Neuron (in vitro differentiated cells): ENCODE results near the gene ZDHHC16.
"Not testable (repeated sequence)": the region's sequence is repeated elsewhere in the genome, so short reads cannot be mapped to it uniquely, and the experiment has no call there.

Source experiments
- H2AFZ ChIP-seq: one replicate; pipeline ENCODE4 v1.6.1; 2013; ENCODE audit warnings: low read depth, mild to moderate bottlenecking, inconsistent platforms, low read length, moderate library complexity
- H3K27me3 ChIP-seq: one replicate; pipeline ENCODE4 v1.6.1; 2013; ENCODE audit warnings: low read length; ENCODE audit not compliant: insufficient read depth
- H3K36me3 ChIP-seq: one replicate; pipeline ENCODE4 v1.6.1; 2013; ENCODE audit warnings: low read length; ENCODE audit not compliant: insufficient read depth
- H3K4me1 ChIP-seq: one replicate; pipeline ENCODE4 v1.6.1; 2013; ENCODE audit warnings: low read length; ENCODE audit not compliant: insufficient read depth
- H3K4me3 ChIP-seq: 2 replicates; pipeline ENCODE4 v1.5.1; 2013; ENCODE audit warnings: mild to moderate bottlenecking, low read length, moderate library complexity
- H3K9me3 ChIP-seq: one replicate; pipeline ENCODE4 v1.6.1; 2013; ENCODE audit warnings: low read length

Gene ZDHHC16

DNA sequence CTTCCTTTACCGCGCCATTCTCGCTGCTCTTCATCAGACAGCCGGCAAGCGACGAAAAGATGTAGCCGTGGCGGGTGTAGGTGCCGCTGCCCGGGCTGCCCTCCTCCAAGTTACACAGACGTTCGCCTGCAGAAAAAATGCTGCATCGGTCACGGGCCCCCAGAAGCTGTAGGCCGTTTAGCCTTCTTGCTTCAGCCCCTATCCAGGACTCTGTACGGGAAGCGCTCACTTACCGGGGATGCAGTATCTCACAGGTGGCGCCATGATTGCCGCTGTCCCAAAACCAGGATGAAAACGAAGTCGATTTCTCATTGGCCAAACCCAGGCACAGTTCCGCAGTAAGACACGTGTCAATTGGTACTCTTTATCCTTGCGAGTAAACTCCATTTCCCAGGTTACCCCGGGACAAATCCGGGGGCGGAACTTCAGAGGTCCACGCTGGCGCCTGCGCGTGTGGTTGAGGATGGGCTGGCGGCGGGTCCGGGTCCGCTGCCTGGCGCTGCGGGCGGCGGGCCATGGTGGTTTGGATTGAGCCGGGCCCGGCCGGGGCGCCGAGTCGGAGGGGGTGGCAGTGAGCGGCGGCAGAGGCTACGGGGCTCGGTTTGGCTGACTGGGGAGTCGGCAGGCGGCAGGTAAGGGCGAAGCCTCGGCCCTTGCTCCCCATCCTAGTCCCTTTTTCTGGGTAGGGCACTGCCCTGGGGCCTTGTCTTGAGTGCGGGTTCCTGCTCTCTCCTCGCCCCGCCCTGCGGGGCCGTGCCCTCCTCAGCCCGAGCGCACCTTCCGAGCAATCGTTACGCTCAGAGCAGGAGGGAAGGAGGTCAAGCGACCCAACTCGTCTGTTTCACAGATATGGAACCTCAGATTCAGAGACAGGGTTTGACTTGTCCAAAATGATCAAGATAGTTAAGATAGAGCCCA is at the start of gene ZDHHC16, which contains the start of gene EXOSC1:
Gene ZDHHC16, plus strand, starts transcription at position 454 of the 918 bp plus-strand sequence. CDS start 5,501 bp downstream, outside the sequence.
Gene EXOSC1, minus strand, starts transcription at position 285 of the 918 bp plus-strand sequence. Its CDS starts 21 bp downstream, at position 264.
- no peaks in the 10 kb centered on the region for H3K27me3 ChIP-seq
- peaks cover 14% of the 10 kb centered on the region for H3K36me3 ChIP-seq
- H3K4me3 ChIP-seq = peak within 1 kb of the TSS; percentile 82
- H3K9me3 ChIP-seq = no peaks in the 10 kb centered on the region
- H2AFZ ChIP-seq = peak within 1 kb of the TSS; percentile 69
- H3K4me1 ChIP-seq = peaks cover 22% of the 10 kb centered on the region

DNA sequence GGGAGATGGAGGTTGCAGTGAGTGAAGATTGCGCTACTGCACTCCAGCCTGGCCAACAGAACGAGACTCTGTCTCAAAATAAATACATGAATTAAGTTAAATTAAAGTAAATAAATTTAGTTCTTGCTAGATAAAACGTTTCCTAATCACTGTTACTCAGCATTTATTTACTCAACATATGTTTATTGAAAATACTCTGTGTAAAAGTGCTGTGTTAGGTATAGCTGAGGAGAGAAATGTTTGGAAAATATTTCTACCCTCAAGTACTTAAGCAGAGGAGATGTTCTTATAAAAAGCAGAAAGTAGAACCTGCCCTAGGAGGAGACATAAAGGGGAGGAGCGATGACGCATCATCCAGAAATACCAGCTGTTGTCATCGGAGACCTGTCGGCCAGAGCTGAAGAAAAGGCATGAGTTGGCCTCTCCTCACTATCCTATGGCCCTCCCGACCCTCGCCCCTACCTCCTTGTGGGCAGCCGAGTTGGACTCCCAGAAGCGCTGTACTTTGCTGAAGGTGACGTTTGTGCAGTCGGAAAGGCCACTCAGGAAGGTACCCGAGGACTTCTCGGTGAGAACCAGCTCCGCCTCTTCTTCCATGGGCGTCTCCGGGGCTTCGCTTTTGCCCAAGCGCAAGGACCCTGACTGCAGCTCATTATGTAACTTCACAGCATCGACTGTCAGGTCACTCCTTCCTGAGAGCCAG is 46.0 kb upstream of the ZDHHC16 start:
- Histone ChIP-seq H3K36me3 (peaks cover 14% of the 10 kb centered on the region), H3K4me1 (peaks cover 8% of the 10 kb centered on the region), H3K4me3 (peak overlapping the region; percentile 77), H3K9me3 (no peaks in the 10 kb centered on the region), H3K27me3 (no peaks in the 10 kb centered on the region), H2AFZ (peak overlapping the region; percentile 74)

DNA sequence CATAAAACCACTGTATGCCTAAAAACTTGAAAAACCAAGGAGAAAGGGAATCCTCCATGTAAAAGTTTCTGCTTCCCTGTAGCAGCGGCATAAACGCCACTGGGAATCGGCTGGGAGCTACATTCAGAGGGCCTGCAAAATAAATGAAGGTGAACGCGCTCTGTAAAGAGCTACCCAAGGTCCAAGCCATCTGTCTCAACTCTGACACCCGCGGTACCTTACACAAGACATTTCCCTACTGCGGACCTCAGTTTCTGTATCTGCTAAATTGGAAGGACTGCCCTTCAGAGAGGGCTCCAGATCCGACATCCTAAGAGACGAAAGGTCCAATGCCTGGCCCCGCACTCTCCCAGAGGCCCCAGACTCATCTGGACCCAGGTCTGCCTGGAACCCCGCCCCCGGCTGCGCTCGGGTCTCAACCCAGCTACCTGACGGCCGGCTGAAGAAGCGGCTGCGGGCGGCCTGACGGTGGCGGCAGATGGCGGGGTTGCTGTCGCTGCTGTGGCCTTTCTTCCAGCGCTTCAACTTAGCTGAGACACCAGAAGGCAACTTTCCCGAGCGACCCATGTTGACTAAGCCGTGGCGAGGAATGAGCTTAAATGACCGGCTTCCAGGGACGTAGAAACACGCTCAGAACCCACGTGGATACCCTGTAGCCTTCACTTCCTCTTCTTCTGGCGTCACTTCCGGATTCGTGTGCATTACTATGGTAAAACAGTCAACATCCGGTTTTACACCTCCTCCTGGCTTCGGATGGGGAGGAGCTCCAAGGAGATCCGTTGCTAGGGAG is 45.1 kb upstream of the ZDHHC16 start, which contains the start of gene RRP12:
Gene RRP12, minus strand, starts transcription at position 676 of the 790 bp plus-strand sequence. Its CDS starts 109 bp downstream, at position 567.
- no peaks in the 10 kb centered on the region for H3K9me3 ChIP-seq
- peak within 1 kb of the TSS; percentile 77 for H3K4me3 ChIP-seq
- peaks cover 8% of the 10 kb centered on the region for H3K4me1 ChIP-seq
- peaks cover 11% of the 10 kb centered on the region for H3K36me3 ChIP-seq
- H2AFZ ChIP-seq = peak within 1 kb of the TSS; percentile 74
- H3K27me3 ChIP-seq = no peaks in the 10 kb centered on the region

DNA sequence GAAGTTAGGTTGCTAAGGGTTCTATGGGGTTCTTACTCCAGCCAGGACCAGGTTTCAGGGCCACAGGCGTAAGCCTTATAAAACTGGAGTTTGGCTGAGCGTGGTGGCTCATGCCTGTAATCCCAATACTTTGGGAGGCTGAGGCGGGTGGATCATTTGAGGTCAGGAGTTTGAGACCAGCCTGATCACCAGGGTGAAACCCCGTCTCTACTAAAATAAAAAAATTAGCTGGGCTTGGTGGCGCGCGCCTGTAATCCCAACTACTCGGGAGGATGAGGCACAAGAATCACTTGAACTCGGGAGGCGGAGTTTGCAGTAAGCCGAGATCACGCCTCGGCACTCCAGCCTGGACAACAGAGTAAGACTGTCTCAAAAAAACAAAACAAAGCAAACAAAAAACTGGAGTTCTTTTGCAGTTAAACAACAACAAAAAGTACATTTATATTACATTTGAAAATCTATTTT is 44.5 kb upstream of the ZDHHC16 start:
- peak overlapping the region; percentile 74 for H2AFZ ChIP-seq
- peaks cover 8% of the 10 kb centered on the region for H3K4me1 ChIP-seq
- no peaks in the 10 kb centered on the region for H3K9me3 ChIP-seq
- H3K27me3 ChIP-seq = no peaks in the 10 kb centered on the region
- H3K36me3 ChIP-seq = peaks cover 5% of the 10 kb centered on the region
- H3K4me3 ChIP-seq = peak overlapping the region; percentile 77

DNA sequence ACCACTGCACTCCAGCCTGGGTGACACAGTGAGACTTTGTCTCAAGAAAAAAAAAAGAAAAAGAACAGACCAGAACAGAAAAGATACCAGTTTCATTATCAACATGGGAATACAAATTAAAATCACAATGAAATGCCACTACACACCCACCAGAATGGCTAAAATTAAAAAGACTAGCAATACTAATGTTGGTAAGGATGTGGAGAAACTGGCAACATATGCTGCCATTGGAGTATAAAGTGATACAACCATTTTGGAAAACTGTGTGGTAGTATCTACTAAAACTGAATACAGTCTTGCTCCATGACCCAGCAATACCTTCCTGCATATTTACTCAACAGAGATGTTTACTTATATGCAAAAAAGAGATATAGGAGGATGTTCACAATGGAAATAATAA is 41.9 kb upstream of the ZDHHC16 start:
- Histone ChIP-seq H3K9me3 (no peaks in the 10 kb centered on the region), H3K36me3 (no peaks in the 10 kb centered on the region), H3K4me3 (no peak overlapping the region), H3K4me1 (peaks cover 8% of the 10 kb centered on the region), H3K27me3 (no peaks in the 10 kb centered on the region), H2AFZ (no peak overlapping the region)

DNA sequence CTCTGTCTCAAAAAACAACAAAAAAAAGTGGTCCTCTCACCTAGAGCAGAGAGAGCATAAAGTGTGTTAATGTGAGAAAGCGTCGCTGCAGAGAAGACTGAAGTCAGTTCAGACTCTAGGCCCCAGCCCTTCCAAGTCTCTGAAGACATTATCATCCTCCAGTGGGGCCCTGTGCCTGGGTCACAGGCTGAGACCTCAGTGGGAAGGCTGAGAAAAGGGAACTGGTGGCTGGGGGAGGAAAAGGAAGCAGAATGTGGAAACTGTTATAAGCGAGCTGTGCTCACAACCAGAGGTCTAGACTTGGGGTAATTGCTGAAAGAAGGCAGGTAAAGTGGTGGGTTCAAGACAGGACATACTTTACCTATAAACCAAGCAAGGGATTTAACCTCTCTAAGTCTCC is 39.9 kb upstream of the ZDHHC16 start:
- Histone ChIP-seq H3K4me3 (no peak overlapping the region), H3K4me1 (no peaks in the 10 kb centered on the region), H3K36me3 (no peaks in the 10 kb centered on the region), H2AFZ (no peak overlapping the region), H3K27me3 (no peaks in the 10 kb centered on the region), H3K9me3 (no peaks in the 10 kb centered on the region)

DNA sequence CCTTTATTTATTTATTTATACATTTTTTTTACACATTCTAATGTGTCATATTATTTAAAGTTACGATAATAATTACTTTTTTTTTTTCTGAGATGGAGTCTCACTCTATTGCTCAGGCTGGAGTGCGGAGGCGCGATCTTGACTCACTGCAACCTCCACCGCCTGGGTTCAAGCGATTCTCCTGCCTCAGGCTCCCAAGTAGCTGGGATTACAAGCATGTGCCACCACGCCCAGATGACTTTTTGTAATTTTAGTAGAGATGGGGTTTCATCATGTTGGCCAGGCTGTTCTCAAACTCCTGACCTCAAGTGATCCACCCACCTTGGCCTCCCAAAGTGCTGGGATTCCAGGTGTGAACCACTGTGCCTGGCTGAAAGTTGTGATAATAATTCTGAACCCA is 39.5 kb upstream of the ZDHHC16 start:
- H2AFZ ChIP-seq, H3K9me3 ChIP-seq, H3K27me3 ChIP-seq, H3K4me3 ChIP-seq, H3K4me1 ChIP-seq, H3K36me3 ChIP-seq: not testable (repeated sequence)

DNA sequence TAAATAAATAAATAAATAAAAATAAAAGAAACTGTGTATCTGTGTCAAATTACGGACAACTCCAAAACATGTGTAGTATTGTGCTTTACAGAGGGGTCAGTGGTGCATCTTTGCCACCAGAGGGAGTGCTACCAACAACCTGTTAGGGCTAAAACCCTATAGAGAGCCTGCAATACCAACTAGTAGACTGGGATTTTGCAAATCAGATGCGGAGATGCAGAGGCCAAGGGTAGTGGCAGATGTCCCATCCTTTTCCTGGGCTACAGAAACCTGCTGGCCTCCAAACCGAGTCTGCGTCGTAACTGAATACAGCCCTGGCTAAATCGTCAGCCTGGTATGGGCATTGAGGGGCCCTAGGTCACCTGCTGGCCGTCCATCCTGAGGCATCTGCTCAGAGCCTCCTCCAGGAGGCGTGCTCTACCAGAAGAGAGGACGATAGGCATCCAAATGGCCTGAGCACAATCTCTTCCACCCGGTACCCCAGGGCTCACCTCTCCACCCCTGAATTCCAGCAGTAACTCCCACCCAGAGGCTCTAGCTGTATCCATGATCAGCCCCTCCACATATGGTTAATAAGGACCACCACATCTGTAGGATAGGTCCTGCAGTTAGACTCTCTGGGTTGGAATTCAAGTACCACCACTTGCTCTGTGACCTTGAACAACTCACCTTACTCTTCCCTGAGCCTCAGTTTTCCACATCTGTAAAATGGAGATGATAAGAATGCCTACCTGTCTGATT is 38.6 kb upstream of the ZDHHC16 start:
- no peaks in the 10 kb centered on the region for H3K27me3 ChIP-seq
- no peak overlapping the region for H2AFZ ChIP-seq
- peak overlapping the region; percentile 22 for H3K4me3 ChIP-seq
- H3K36me3 ChIP-seq = no peaks in the 10 kb centered on the region
- no peaks in the 10 kb centered on the region for H3K9me3 ChIP-seq
- H3K4me1 ChIP-seq = no peaks in the 10 kb centered on the region

DNA sequence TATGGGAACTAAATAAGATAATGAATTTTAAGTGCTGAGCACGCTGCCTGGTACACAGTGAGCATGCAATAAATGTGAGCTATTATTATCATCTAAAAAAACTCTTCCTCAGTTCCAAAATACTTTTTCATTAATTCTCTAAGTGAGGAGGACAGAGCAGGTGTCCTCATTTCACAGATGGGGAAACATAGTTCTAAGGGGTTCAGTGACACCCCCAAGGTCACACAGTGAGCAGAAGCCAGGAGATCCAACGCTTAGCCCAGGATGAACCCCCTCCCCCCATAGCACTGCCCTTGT is 38.1 kb upstream of the ZDHHC16 start:
- Histone ChIP-seq H3K36me3 (no peaks in the 10 kb centered on the region), H3K9me3 (no peaks in the 10 kb centered on the region), H3K4me1 (no peaks in the 10 kb centered on the region), H3K4me3 (no peak overlapping the region), H3K27me3 (no peaks in the 10 kb centered on the region), H2AFZ (no peak overlapping the region)

DNA sequence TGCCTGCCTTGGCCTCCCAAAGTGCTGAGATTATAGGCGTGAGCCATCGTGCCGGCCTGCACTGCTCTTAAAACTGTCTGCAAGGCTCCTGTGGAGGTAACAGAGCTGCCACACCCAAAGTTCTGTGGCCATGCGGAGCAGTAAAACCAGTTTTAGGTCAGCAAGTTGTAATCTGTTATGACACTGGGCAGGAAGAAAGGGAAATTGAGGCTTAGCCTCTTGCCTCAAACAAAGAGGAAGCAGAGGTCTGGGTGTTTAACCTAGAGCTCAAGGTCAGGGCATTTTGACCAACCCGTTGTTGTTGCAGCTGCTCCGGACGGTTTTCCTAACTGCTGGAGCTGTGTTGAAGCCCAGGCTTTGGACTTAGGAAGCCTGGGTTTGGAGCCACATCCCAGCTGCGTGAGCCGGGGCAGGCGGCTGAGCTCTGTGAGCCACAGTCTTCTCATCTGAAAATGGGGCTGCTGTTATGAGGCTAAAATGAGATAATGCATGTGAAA is 37.4 kb upstream of the ZDHHC16 start:
- H3K4me3 ChIP-seq = no peak overlapping the region
- no peaks in the 10 kb centered on the region for H3K9me3 ChIP-seq

DNA sequence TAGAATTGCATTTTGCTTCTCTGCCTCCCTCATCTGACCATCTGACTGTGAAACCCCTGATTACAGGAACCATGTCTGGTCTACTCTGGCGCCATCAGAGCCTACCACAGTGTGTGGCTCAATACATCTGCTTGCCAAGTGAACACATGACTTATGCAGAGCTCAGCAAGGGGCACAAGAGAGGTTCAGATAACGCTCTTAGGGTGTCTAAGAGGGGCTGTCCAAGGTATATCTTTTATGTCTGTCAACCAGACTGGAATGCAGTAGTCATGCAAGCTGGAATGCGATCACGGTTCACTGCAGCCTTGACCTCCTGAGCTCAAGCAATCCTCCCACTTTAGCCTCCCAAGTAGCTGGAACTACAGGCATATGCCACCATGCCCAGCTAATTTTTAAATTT is 34.6 kb upstream of the ZDHHC16 start:
- H3K4me1 ChIP-seq = peaks cover 8% of the 10 kb centered on the region
- no peaks in the 10 kb centered on the region for H3K36me3 ChIP-seq
- H2AFZ ChIP-seq = no peak overlapping the region
- no peaks in the 10 kb centered on the region for H3K27me3 ChIP-seq
- H3K9me3 ChIP-seq = no peaks in the 10 kb centered on the region
- H3K4me3 ChIP-seq = no peak overlapping the region

More for the DNA sequence above, 37.4 kb upstream of the ZDHHC16 start:
- peaks cover under 1% of the 10 kb centered on the region for H3K4me1 ChIP-seq
- no peak overlapping the region for H2AFZ ChIP-seq
- no peaks in the 10 kb centered on the region for H3K36me3 ChIP-seq
- no peaks in the 10 kb centered on the region for H3K27me3 ChIP-seq

DNA sequence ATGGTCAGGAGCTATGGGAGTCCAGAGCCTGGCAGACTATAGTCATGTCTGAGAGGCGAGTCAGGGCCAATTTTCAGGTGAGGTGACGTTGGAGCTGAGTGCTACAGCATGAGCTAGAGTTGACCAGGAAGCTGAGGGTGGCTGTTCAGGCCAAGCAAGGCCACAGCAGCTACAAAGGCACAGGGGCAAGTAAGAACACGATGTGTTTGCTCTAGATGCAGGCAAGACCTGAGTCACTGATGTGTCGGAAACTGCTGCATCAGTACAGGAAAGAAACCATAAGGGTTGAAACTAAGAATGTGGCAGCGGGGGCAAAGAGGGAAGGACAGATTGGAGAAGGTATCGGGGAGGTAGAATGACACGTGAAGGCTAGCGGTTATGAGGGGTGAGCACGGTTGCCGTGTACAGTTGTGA is 33.1 kb upstream of the ZDHHC16 start:
- no peaks in the 10 kb centered on the region for H3K36me3 ChIP-seq
- H2AFZ ChIP-seq = no peak overlapping the region
- H3K4me1 ChIP-seq = peaks cover 8% of the 10 kb centered on the region
- no peak overlapping the region for H3K4me3 ChIP-seq
- no peaks in the 10 kb centered on the region for H3K27me3 ChIP-seq
- no peaks in the 10 kb centered on the region for H3K9me3 ChIP-seq
